ENCODE measurements around the gene TMEM43.

The TMEM43 gene

DNA sequence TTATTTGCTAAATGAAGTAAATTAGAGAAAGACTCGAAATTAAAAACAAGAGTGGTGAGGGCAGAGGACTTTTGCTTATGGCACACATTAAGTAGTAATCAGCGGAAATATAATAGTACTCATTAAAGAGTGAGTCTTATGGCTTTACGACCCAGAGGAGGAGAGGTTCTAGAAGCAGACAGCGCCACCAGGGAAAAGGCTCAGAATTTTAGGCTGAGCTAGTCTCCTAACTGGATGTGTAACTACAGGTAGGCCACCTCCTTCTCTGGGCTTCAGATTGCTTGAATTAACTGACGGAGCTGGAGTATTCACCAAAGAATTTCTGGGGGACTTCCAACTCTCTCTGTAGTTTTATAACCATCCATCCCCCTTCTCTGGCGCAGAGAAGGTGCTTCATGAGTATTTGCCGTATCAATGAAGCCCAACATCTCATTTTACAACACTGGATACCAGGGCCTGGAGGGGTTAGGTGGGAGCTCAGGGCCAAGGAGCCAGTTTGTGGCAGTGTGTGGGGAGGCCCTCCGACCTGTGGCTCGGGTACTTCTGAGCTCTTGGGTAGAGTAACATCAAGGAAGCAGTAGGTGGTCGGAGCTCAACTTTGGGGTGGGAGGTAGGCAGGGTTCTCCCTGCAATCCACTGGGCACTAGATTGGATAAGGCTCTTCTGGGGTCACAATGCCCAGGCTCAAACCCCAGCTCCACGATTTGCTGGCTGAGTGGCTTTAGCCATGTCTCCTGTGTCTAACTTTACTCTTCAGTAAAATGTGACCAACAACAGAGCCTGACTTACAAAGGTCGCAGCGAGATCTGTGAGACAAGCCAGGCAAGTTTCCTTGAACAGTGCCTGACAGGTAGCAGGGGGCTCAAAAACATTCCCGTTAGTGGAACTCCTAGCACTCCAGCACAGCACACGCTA is 1.3 kb upstream of the TMEM43 start:
- no peak for DNase-seq

DNA sequence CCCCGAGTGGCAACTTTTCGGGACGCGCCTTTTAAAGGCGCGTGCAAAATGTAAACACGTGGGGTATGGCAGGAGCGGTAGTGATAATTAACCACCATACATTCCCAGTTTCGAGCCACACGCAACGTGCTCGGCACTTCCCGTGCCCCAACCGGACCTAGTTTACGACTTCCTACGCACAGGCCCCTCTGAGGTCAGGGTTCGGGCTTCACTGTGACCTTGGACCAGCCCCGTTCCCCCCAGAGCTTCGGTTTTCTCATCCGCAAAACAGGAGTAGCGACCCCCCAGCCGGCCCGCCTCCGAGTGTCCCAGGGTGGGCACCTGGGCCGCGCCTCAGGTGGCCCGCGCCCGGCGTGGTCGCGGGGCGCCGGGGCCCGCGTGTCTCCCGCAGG is 633 bp upstream of the TMEM43 start:
- DNase-seq: peak; percentile 31

GRCh38 chr3:14125193-14126016 is 553 bp downstream of the TMEM43 start:
- peak; percentile 18 for DNase-seq

DNA sequence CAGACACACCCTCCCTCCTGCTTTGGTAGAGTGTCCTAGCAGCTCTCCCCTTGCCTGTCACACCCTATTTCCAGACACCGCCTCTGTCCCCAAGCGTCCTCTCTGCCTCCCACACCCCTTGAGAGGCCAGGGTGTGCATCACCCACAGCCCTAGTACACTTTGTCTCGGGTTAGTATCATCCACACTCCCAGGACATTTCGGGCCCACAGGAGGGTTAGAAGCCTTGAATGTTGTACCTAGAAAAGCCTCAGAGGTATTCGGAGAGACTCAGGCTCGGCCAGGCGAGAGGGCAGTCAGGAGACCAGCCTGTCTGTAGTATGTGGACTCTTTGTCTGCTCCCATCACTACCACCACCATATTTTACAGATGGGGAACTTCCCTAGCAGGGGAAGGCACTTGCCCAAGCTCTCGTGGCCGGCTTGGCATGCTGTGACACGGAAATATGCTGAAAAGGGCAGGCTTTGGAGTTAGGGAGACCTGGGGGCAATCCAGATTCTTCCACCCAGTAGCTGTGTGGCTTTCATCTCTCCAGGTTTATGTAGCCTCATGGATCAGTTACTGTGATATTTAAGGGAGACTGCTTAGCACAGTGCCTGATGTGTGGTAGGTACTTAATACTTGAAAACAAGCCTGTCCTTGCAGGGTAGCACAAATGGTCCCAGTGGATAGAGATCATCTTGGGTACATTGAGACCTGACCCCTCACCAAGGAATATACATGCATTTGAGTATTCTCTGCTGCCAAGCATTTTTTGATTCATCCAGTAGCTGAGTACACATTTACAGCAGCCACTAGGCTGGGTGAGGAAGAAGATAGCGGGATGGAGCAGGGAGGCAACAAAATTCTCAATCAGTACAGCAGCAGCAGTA is 1.4 kb downstream of the TMEM43 start:
- no peak for DNase-seq

- DNase-seq: no peak
Measured at GRCh38 chr3:14126887-14127505, 2.1 kb downstream of the TMEM43 start.

DNA sequence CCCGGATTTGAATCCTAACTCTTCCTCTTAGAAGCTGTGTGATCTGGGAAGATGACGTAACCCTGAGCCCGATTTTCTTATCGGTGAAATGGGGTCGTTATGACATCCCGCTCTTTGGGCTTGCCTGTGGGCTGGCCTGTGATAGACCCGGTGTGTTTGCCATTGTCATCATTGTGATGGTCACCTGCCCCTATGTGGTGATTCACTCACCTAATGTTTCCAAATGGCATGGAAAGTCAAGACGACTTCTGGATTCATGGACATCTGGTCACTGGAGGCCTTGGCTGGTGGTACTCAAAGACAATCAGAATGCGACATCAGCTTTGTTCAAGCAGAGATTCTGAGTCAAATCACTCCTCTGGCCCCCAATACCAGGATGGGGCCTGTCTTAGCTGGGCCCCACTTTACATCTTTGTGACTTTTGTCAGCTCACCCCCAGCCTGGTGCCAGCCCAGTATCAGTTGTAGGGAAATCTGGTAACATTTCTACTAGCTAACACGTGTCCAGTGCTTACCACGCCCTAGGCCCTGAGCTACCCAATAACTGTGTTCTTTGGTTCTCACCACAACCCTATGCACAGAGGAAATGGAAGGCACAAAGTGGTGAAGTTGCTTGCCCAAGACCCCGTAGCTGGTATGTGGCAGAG is 2.8 kb downstream of the TMEM43 start:
- no peak for DNase-seq

GRCh38 chr3:14128724-14129123 is 3.9 kb downstream of the TMEM43 start:
- DNase-seq: no peak

GRCh38 chr3:14129296-14129695 is 4.4 kb downstream of the TMEM43 start:
- DNase-seq: no peak

DNA sequence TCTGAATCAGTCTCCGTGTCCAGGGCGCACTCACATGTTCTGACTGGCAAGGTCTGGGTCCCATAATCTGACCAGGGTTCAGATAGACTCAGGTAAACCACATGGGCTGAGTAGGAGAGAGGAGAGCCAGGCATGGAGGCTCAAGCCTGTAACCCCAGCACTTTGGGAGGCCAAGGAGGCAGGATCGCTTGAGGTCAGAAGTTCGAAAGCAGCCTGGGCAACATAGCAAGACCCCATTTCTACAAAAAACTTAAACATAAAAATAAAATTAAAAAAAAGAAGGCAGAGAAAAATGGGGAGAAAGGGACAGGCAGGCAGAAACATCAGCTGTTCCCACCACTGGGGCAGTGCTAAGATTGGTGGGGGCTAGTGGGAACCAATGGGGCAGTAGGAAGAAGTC is 5.4 kb downstream of the TMEM43 start:
- no peak for DNase-seq

DNA sequence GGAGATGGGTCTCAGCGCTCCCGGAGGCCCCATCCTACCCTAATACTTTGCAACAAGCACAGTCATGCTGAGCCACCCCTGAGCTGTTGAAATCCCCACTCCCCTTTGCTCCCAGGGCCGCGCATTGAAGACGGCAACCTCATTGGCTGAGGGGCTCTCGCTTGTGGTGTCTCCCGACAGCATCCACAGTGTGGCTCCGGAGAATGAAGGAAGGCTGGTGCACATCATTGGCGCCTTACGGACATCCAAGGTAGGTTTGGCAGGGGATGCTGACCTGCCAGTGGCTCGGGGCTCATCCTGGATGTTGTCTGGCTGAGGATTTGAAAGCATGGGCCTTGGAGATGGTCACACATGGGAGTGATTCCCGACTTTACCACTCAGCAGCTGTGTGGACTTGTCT is 5.9 kb downstream of the TMEM43 start:
- no peak for DNase-seq

DNA sequence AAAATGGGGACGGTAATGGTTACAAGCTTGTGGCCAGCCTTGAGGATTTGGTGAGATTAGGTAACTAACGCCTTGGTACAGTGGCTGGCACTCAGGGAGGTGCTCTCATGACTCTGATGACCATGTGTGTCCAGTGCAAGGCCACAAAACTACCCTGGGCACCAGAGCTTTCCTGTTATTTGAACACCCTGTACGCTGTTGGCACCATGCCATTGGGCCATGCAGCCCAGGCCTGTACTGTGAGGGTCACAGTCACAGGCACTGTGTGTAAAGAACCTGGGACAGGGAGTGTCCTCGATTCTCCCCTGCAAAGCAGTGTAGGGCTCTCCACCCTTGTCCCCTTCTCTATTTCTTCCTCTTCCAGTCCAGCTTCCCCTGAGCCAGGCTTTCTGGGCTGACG is 6.3 kb downstream of the TMEM43 start:
- no peak for DNase-seq

DNA sequence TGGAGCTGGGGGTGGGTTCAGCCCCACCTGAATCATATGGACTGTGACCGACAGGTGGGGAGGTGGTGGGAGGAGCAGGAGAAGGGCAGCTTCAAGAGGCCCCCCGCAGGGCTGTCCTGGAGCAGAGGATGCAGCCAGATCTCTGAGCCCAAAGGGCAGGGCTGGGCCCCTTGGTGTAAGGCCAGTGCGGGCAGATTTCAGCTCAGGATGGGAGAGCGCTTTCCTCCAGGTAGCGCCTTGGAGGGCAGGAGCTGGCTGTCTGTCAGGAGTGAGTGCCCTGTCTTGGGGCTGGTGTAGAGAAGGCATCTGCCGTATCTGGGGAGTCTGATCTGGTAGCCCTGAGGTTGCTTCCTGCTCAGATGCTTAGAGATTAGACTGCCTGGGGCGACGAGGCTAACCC is 7.3 kb downstream of the TMEM43 start:
- no peak for DNase-seq

GRCh38 chr3:14132689-14133088 is 7.8 kb downstream of the TMEM43 start:
- DNase-seq: no peak

GRCh38 chr3:14133188-14133800 is 8.4 kb downstream of the TMEM43 start:
- no peak for DNase-seq

- DNase-seq: no peak
Measured at GRCh38 chr3:14133876-14134275, 9.0 kb downstream of the TMEM43 start.

GRCh38 chr3:14134291-14134690 is 9.4 kb downstream of the TMEM43 start:
- no peak for DNase-seq

- no peak for DNase-seq
Measured at GRCh38 chr3:14135581-14135980, 10.7 kb downstream of the TMEM43 start.

- no peak for DNase-seq
Measured at GRCh38 chr3:14137004-14137403, 12.2 kb downstream of the TMEM43 start.

- no peak for DNase-seq
Measured at GRCh38 chr3:14137445-14137844, 12.6 kb downstream of the TMEM43 start.

- no peak for DNase-seq
Measured at GRCh38 chr3:14138109-14138877, 13.4 kb downstream of the TMEM43 start.

Measured in NCI-H510A treated with DMSO at 0.1 percent for 48 hours (cell line).